GM19438 (cell line): ENCODE data around the gene SSTR3.

ENCODE experiments used
- ATAC-seq: cut with Tn5 transposase; IDR thresholded peaks from one replicate; pipeline ENCODE4 v1.9.1; 2021; ENCODE audit warnings: low read depth; ENCODE audit not compliant: unreplicated experiment

Gene SSTR3

DNA sequence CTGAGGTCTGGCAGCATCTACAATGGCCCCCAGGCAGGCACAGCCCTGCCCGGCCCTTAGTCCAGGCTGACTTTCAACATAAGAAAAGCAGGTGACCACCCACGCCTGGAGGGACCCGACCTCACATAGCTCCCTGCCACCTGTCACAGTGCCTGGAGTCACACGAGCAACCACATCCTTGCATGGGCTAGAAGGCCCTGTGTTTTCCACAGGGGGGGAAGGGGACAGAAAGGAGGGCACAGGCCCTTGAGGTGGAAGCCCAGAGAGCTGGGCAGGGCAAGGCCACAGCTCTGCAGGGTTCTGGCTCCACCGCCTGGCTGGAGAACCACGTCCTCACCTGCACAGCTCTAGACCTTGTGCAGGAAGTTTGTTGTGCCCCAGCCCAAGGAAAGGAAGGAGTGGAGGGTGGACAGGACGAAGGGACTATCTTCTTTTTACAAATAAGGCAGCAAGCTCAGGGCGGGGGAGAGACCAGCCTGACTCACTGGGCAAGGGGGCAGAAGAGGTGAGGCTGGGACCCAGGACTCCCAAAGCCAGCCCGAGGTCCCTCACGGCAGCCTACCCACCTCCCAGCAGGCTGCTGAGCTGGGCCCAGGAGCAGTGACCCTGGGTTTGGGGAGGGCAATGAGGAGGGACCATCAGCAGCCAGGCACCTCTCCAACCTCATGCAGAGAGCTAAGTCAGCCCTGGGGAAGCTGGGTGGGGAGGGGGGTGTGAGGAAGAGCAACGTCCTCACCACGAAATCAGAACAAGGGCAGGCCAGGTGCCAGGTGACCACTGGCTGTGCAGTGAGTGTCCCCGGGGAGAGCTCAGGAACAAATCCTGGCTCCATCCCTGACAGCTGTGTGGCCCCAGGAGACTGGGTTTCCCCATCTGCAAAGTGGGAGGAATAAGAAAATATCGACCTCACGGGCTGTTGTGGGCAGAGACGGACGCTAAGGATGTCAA lies 28.6 kb downstream of the SSTR3 start:
- ATAC-seq = no peak

- no peak for ATAC-seq
Measured at GRCh38 chr22:37182949-37183245, 29.4 kb downstream of the SSTR3 start.

- ATAC-seq = no peak
Measured at GRCh38 chr22:37182101-37182948, 30.0 kb downstream of the SSTR3 start.

GRCh38 chr22:37181681-37182080 lies 30.6 kb downstream of the SSTR3 start:
- no peak for ATAC-seq

GRCh38 chr22:37180531-37181231 lies 31.6 kb downstream of the SSTR3 start:
- ATAC-seq = no peak

DNA sequence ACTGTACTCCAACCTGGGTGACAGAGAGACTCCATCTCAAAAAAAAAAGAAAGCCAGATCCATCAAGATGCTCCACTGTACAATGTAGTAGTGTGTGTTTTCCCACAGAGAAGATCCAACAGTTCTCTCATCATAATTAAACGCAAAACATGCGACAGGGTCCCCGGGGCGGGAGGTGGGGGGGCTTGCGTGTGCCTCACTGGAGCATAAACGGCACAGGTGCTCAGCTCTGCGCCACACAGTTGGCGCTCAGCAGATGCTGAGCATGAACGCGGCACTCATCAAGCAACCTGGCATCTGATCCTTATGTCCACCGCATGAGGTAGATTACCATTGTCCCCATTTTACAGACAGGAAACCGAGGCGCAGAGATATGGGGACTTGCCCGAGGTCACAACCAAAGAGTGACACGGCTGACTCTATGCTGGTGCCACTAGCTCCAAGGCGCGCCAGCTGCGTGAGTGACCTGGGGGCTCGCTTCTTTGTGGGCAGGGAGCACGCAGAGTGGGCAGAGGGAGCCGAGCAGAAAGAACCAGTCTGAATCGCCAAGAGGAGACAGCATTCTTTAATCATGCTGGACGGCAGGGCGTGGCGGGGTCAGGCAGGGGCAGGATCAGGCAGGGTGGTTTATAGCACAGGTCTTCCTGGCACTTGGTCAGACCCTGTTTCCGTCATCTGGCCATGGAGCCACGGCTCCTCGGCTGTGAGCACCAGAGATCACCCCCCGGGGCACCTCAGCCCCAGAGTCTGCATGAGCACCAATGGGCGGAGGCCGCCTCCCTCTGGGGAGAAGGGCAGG lies 32.5 kb downstream of the SSTR3 start:
- ATAC-seq = no peak

DNA sequence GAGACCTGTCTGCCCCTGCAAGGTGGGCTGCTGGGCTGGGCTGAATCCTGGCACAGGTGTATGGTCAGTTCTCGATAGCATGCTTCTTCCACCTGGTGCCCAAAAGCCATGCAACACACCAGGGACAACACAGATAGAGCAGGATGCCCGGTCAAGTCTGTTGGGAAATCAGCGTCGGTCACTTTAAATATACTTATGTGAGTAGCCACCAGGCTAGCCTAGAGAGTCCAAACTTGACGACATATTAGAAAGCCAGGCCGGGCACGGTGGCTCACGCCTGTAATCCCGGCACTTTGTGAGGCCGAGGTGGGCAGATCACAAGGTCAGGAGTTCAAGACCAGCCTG lies 33.2 kb downstream of the SSTR3 start:
- ATAC-seq = no peak

DNA sequence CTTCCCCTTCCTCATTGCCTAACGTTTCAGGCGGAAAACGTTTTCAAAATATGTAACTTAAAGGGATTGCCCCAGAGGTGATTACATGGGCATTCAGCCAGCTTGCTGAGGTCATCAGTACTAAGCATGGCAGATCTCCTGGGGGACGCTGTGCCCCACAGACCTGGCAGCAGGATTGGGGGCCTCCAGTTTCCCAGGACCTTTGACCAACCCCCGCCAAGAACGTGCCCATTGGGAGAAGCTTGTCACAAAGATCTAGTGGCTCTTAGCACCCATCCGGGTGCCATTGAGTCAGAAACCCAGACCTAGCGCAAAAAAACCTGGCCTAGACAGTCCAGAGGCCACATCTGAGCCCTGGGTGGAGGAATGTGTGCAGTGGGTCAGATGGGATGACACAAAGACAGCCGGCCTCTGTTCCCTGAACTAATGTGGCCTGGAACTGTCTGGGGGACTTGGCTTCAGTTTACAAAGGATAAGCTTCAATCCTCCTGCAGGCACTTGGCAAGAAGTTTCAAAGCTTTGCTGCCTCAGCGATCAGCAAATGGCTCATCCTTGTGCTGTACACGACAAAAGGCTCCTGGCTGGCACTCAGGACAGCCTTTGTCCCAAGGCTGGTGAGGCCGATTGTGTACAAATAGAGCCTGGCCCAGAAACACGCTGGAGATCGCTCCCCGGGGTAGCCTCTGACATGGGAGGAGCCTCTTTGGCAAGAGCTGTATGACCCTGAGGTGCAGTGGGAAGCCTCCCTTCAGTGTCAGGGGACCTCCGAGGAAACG lies 33.7 kb downstream of the SSTR3 start:
- ATAC-seq = no peak

GRCh38 chr22:37177755-37178154 lies 34.5 kb downstream of the SSTR3 start:
- ATAC-seq = no peak

GRCh38 chr22:37177221-37177620 lies 35.1 kb downstream of the SSTR3 start:
- no peak for ATAC-seq

- no peak for ATAC-seq
Measured at GRCh38 chr22:37176464-37177061, 35.7 kb downstream of the SSTR3 start.

DNA sequence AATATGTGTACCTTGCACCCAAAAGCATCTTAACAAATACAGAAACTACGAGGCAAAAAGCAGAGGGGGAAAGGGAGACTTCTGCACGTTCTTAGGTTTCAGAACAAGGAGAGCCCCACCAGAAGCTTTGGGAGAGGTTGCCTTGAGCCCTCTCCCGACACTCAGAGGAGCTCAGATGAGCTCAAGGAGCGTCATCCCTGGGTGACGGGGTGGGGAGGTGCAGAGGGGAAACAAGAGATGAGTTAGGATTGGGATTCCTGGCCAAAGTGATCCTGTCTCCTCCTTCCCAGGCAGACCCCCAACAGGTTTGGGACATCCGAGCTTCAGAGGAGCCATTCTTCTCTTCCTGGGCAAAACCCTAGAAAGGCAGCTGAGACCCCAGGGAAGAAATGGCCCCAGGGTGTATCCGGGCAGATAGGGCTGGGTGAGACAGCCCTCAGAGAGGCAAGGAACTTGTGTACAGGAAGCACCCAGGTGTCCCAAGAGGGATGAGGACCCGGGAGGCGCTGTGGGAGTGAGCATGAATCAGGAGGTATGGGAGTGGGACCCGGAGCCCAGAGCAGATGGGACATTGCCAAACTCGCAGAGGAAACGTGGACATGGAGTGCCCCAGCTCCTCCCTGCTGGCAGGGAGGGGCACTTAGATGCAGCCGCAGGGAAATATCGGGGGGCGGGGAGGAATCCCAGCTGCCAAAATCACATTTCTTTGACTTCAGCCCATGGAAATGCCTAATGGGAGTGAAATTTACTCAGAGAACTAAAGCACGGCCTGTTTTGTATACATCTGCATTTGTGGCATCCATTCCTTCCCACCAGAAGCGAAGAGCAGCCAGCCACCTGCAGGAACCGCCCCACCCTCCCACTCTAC lies 36.6 kb downstream of the SSTR3 start:
- no peak for ATAC-seq

DNA sequence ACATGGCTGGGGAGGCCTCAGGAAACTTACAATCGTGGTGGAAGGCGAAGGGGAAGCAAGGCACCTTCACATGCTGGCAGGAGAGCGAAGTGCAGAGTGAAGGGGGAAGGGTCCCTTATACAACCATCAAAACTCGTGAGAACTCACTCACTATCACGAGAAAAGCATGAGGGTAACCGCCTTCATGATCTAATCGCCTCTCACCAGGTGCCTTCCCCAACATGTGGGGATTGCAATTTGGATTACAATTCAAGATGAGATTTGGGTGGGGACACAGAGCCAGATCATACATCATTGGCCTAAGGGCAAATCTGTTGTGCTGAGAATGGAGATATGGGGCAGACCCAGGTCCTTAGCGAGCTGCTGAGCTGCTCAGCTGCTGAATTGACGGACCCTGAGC lies 37.3 kb downstream of the SSTR3 start:
- ATAC-seq = no peak

- ATAC-seq = no peak
Measured at GRCh38 chr22:37173709-37174108, 38.6 kb downstream of the SSTR3 start.

DNA sequence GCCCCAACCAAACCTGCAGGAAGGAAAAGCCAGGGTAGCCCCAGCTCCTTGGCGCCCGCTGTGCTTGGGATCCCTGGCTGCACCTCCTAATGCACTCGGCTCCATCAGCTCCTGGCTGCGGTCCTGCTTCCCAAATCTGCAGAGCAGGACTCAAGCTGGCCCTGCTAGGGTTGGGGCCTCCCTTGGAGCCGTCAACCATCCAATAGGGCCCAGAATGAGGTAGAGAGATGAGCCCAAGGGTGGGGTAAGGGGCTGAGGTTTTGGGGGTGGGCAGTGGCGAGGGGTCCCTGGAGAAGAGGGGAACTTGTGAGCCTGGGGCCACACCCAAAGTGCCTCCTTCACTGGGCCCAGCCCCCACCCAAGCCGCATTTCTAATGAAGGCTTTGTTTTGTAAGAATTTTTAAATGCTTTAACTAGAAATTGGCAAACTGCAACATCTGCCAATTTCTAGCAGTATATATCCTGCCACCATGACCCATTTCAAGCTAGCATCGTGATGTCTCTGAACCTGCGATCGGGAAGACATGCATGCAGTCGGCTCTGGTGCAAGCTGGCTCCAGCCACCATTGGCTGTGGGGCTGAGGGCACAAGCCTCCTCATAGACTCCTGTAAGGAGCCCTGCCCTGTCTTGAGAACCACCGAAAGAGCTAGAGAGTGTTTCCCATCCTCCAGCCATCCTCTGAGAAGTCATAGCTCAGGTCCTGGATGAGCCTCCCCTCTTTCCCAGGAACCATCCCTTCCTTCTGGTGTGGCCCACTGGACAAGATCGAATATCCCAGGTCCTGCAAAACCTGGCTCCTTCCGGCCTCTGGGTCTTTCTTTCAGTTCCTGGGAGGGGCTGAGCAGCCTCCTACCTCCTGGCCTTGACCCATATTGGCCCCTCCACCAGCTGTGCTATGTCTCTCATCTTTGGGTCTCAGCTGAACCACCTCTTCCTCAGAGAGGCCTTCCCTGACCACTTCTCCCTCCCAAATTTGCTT lies 39.7 kb downstream of the SSTR3 start:
- ATAC-seq = no peak

GRCh38 chr22:37171662-37172061 lies 40.6 kb downstream of the SSTR3 start:
- ATAC-seq = no peak
